ENCODE measurements around the gene CYB5D1.

The CYB5D1 gene

DNA sequence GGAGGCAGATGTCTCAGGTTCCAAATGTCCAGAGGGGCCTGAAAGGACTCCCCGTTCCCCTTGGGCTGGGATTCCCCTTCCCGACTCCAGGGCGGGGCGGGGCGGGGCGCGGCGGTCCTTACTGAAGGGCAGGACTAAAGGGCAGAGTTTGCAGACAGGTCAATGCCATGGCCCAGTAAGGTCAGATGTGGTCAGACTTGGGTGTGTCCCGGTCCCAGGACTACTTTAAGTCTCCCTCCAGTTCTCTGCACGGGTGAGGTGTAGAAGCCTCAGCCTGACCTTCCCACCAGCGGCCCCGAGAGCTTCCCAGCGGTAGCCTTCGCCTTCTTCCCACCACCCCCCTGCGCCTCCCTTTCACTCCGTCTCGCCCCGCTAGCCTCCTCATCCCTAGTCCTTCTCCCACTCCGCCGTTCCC is 23.3 kb upstream of the CYB5D1 start:
- peak; percentile 77 for DNase-seq

DNA sequence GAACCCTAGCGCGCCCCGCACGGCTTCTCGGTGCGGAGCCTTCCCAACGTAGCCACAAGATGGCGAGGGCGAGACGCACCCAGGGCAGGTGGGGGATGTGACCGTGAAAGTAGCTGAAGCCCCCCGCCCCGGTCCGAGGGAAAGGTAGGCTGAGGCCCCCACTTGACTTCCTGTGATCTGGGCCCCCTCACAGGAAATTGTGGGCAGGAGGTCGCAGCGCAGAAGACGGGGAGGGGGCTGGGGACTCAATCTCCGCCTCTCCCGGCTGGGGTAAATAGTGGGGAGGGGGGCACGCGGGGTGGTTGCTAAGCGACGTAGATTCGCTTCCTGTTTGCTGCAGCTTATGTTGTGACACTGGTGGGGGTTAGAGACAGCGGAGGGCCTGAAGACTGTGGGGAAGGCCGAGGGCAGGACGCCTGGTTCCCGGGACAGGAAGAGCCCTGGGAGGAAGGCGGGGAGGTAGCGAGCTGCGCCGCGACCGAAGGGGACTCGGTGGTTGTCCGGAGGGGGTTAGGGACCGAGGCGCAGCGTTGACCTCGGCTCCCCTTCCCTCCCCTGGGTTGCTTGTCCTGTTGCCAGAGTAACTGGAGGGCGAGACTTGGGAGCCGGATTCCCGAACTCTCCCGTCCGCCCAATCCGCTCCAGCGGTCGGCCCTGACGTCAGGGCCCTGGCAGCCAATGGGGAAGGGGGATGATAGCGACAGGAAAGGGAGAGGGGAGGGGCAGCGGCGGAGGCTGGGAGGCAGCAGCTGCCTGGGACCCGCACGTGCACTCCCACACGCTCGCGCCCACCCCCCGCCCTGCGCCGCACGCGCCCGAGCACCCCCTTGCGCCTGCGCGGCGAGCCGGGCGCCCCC is 22.6 kb upstream of the CYB5D1 start:
- peak; percentile 90 to 93 for DNase-seq

DNA sequence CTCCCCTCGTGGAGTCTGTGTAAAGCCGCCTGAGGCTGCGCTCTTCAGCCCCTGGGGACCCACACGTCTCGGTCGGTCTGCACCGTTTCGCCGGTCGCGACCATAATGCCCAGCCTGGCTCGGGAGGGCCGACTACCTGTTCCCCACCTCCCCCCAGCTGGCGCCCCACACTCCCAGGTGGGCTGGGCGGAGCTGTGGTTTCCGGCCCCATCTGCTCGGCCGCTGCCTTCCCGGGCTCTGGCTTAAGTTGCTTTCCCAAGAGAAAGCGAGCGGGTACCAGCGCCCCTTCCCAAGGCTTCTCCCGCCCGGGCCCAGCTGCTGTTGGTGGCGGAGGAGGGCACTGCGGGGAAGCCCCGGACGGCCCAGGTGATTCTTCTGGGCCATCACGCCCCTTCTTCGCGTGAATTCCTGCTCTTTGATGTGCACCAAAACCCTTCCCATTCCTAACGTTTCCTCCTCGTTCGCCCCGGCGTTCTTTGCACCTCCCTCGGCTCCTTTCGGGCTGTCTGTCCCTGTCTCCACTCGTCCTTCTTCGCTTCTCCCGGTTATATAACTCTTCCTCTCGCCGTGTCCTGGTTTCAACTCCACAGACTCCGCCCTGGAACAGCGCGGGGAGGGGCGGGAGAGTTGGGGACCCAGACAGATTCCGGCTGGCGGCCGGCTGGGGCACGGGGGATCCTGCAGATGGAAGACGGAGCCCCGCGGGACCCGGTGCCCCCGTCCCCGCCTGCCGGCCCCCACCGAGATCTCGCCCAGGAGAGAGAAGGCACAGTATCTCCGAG is 21.8 kb upstream of the CYB5D1 start:
- peak; percentile 65 to 70 for DNase-seq

DNA sequence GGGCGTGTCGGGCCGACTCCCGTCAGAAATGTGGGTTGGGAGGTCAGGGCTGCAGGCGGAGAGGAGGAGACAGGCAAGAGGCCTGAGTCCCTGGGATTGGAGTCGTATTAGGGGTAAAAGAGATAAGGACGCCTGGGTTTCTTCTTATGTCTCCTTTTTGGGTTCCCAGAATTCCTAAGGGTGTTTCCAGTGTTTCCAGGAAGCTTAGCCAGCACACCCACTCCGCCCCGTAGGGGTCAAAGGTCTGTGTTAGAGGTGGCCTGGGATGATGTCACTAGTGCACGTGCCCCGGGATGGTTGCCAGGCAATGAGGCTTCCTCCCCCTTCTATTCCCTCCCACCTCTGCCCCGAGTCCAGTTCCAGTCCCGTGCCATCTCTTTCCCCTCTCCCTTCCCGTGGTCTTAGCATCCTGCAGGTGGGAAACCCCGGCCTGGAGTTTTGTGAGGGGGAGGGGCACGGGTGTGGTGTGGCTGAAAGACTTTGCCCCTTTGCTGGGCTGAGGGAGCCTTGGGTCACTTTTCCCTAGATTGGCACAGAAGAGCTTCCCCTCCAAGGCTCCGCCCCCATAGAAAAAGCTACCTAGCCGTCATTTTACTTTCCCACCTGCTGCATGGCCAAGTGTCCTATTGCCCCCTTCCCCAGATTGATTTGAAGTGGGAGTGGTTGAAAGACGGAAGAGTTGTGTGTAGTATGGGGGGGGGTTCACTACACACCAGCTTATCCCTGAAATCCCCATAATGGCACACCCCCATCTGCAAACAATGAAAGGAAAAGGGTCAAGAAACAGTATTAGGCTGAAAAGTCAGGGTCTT is 21.0 kb upstream of the CYB5D1 start:
- DNase-seq: peak; percentile 70 to 77

DNA sequence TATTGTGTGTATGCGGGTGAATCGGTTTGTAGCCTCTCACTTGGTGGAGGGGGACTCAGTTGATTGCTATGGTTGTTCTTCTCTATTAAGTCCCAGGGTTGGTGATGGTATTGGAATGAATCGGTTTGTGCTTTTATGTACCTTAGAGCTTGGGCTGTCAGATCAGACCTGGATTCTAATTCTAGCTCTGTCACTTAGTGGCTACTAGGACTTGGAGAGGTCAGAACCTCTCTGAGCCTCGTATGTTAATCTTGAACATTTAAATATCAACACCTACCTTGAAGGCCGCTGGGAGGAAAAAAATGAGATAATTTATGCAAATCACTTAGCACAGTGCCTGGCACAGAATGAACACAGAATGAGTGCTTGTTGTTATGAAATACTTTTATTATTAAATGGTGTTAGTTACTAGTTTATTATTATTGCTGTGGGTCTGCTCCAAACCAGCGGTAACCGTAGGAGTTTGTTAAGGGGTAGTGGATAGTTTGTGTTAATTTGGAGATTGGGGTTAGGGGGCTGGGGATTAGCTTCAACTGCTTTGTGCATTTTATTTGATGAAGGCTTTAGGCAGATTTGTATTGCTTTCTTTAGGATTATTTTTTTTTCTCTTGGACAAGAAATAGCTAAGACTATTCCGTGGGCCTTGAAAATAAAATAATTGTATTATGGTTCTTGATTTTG is 20.3 kb upstream of the CYB5D1 start:
- DNase-seq: no peak

DNA sequence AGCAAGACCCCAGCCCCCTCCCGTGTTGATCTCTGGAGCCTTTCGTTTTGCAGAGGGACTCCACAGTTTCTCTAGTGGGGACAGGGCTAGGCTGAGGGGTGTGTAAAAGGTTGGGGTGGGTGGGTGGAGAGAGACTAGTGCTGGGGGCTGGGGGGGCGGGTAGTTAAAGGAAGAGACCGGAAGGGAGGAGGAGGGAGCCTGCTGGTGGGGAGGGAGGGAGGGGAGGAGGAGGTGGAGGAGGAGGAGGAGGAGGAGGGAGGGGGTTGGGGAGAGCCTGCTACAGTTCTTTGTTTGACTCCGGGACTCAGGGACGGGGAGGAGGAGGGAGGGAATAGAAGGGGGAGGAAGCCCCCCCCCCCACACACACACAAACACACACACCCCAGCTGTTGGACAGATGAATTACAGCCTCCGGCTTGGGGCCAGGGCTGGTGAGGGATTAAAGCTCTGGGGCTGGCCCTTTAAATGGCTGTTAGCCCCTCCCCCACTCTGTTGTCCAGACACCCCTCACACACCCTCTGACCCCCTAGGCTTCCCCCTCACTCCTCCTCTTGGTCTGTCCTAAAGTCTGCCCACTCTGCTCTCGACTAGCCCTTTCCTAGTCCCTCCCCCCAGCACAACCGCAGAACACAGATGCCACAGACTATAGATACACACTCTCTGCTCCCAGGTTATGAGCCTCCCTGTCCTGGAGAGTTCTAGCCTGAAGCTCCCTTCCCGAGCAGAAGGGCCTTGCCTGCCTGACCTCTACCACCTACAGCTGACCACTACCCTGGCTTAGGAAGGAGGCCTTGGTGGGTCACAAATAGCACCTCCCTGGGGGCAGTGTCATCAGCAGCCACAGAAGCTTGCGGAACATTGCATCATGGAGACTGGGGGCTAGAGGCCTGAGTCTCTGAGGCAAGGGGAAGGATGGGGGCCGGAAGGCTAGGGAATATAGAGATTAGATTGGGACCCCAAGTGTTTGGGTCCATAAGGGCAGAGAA is 19.4 kb upstream of the CYB5D1 start:
- DNase-seq: peak in 1 of 2 experiments; percentile 42

DNA sequence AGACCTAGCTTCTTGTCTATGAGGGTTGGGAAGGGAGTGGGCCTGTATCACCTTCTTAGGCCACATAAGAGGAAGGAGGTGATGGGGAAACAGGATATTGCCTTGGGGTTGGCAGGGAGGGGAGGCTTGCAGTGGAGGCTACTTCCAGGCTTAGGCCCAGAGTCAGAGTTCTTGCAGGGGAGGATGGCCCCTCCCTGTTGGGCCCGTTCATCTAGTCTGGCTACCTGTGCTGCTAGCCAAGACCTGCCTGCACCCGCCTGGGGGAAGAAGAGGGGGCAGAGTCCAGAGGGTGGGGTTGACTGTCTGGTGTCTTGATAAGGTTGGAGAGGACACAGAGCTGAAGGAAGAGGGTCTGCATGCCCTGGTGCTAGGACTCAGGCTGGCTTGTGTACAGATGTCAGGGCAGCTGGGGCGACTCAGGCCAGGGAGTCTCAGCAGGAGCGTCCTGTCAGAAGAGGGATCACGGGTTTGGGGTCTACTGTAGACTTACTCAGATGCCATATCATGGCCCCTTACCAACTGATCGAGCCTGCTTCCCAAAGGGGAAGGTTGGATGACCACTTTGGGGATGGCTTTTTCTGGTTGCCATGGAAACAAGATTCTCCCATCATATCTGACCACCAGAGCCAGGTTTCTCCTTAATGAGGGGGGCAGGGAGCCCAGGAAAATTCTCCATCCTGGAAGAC is 18.5 kb upstream of the CYB5D1 start:
- DNase-seq: no peak

DNA sequence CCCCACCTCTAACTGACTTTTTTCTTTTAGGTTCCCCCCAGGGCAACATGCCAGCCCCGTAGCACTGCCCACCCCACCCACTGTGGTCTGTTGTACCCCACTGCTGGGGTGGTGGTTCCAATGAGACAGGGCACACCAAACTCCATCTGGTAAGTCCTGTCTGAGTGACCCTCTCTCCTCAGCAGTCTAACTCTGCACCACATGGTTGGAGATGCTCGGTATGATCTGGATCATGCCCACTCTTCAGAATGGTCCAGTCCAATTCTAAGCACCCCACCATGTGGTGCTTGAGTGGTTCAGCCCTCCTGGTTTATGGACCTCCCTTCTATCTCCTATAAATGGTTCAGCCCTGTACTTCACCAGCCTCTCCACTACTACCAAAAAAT is 17.9 kb upstream of the CYB5D1 start:
- DNase-seq: no peak

DNA sequence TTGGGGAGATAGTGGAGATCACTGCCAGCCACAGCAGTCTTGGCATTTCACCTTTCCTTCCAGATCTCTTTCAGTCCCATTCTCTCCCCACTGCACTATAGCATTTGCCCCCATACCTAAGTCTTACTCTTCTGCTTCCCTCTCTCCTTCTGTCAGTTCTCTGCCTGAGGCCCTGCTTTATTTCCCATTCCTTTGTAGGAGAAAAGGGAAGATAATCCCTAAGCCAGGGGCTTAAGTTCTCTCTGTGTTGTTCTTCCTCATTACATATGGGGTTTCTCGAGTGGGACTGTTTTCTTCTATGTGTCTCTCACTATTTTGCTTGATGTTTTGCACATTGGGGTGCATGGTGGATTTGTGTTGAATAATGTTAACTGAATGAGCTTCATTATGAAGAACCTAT is 17.4 kb upstream of the CYB5D1 start:
- DNase-seq: no peak

DNA sequence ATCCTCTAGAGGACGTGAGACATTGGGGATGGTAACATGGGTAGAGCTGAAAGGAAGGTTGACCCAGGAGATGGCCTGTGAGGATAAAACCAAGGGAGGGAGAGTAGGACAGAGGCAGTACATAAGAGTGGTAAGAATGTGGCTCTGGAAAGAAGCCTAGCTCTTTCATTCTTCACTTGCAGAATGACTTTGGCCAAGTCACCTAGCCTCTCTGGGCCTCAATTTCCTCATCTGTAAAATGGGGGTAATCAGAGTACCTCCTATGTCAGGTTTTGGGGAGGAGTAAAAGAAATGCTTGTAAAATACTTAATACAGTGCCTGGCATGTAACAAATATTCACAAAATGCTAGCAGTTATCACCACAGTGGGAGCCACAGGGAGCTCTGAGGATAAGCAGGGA is 16.9 kb upstream of the CYB5D1 start:
- no peak for DNase-seq

DNA sequence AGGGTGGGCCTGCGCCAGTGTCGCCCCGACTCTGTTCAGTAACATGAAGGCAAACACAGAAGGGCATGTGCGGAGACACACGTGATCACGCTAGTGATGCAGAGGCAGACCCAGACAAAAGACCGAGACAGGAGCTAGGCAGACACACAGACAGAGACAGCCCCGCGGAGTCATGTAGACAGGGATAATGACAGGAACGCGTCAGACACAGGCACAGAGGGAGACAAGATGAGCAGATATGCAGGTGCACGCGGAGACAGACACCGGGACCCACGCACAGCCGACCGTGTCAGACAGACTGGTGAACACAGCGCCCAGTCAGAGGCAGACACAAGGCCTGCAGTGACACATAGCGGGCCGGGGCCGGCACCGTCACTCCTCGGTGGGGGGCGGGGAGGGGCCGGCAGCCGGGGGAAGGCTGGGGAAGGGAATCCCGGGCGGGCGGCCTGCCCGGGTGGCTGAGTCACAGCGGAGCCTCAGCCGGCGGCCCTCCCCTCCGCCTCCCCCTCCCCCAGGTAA is 16.3 kb upstream of the CYB5D1 start:
- peak; percentile 93 to 94 for DNase-seq

DNA sequence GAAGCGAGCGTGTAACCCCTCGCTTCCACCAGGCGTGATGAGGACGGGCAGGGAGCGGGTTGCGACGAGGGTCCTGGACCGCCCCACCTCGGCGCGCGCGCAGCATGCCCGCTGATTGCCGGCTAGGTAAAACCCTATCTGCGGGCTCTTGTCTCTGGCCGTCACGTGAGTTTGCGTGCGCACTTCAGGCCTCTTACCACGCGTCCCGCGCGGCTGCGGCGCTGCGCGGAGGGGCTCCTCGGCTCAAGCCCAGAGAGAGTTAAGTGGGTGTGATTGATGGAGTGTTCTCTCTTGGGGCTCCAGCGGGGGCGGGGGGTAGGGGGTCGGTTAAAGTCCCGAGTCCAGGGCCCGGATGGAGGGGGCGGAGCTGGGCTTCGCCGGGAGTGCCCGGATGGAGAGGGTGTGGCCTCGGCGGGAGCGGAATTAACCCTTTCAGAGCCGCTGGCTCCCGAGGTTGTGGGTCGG is 15.9 kb upstream of the CYB5D1 start:
- peak; percentile 91 for DNase-seq

DNA sequence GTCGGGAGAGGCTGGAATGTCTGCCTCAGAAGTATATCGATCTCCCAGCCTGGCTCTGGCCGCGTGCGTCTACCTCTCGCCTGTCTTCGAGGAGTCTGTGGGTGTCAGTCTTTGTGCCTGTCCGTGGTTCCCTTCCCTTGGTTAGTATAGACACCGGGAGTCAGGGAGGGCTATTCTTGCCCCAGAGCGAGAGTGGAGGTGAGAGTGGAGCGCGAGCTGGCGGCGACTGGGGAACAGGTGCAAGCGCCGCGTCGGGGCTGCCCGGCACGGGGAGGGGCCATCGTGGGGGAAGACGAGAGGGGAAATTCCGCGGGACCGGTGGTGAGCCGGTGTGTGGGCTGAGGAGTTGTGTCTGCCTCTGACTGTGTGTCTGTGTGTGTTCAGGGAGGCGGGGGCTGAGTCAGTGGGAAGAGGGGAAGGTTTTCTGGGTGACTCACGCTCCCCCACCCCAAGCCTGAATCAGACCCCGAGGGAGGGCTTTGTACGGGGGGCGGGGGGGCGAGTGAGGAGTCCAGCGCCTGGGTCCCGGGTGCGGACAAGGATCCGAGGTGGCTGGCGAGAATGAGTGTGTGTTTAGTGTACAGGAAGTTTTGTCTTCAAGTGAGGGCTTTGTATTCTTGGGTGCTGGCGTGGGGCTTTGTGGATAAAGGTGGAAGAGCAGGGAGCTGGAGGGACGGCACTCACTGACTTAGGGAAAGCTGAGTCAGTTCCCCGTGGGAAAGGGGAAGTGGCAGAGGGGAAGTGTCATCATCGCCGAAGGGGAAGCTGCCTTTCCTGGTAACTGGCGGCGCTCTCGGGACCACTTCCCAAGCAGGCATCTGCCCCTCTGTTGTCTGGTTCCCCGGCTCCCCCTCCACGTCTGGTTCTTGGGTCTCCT is 15.2 kb upstream of the CYB5D1 start:
- DNase-seq: peak; percentile 97

DNA sequence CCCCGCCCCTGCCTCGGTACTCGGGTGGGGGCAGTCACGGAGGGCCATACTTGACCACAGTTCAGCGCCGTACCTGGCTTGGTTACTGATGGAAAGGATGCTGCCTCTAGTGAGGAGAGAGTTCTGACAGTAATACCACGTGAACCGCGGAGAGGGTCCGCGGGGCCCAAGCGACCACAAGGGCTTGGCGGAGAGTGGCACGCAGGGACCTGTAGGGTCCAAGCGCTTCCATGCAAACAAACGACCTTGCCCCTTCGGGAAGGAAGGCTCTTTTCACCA is 14.6 kb upstream of the CYB5D1 start:
- DNase-seq: peak; percentile 81 to 83

DNA sequence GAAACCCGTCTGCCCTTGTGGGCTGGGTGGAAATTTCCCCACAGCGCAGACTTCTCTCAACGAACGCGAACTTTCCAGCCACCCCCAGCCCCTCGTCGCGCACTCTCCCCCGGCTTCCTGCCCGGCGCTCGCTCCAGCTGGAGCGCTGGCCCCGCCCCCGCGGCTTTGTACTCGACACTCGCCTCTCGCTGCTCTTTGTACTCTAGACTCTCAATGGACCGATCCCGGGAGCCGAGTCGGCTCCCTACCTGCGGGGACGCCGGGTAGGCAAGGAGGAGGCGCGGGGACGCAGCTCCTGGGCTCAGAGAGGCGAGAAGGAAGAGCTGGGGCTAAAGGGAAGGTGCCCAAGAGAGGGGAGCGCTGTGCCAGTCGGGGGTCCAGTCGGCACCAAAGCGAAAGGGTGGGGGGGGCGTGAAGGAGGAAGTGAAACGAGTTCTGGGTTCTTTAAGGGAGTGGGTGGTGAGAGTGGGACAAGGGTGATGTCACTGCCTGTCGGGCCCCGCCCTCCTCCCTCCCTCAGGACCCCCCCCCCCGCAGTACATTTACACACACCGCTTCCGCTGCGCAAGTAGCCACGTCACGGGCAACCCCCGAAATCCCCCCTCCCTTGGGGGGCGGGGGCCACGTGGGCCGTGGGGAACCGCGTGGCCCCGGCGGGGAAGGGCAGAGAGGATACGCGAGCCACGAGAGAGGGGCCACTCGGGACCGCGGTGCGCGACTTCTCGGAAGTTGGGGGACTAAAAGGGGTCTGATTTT is 14.1 kb upstream of the CYB5D1 start:
- peak; percentile 91 to 92 for DNase-seq

DNA sequence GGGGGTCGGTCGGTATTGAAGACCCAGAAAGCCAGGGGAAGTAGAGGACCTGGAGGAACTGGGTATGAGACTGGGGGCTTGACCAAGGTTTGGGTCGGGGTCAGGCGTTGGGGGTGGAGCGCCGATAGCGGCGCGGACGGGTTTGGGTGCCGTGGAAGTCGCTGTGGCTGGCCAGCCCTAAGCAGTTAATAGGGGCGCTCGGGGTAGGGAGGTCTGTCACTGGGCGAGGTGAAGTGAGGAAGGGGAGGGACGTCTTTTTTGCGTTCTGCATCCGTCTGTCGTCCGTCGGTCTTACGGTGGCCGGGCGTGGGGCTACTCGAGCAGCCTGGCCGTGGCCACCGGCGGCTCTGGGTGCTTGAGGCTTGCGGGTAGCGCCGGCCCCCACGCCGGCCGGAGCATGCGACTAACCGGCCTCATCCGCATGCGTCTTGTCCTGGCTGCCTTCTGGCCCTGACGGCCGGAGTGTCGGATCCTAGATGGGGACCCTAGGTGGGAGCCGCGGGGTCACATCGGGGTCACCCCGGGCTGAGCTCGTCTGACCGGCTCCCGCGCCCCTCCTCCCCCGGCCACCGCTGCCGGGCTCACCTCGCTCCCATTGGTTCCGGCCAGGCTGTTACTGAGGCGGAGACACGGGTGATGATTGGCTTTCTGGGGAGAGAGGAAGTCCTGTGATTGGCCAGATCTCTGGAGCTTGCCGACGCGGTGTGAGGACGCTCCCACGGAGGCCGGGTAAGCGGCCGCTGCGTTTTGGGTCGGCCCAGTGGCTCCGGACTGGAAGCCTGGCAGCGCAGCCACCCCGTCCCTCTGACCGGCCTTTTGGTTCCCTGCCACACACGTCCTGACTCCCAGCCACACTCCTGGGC is 13.3 kb upstream of the CYB5D1 start:
- peak; percentile 88 to 90 for DNase-seq

DNA sequence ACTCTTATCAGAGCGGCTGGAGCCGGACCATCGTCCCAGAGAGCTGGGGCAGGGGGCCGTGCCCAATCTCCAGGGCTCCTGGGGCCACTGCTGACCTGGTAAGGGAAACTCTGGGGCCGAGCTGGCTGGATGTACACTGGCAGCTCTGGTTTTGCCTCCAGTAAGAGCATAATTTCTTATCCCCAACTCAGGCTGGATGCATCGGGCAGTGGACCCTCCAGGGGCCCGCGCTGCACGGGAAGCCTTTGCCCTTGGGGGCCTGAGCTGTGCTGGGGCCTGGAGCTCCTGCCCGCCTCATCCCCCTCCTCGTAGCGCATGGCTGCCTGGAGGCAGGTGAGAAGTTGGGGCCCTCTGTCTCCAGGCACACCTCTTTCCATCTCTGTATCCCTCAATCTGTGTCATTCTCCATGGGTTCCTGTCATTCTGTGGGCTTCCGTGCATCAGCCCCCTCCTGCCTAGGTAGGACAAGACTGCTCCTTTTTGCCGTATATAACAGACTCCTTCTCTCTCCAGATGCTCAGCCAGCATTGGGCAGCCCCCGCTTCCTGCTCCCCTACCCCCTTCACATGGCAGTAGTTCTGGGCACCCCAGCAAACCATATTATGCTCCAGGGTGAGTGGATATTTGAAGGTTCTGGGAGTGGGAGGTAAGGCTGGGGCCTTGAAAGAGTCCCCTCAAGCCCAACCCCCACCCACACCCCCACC is 12.3 kb upstream of the CYB5D1 start:
- no peak for DNase-seq

Measured in activated T-cell treated with anti-CD3 and anti-CD28 coated beads, Interleukin-2, amount 50 U/mL, for 48 hours (primary cell).